Stimulated activated CD4-positive, alpha-beta T cell treated with anti-CD3 and anti-CD28 coated beads, Interleukin-1b, Interleukin-23, amount 100 ng/mL, for 48 hours (primary cell): ENCODE data around the gene PLA2G6.
"Not testable (repeated sequence)": the region's sequence is repeated elsewhere in the genome, so short reads cannot be mapped to it uniquely, and the experiment has no call there.

ENCODE experiments used
- DNase-seq: peaks from one replicate; pipeline ENCODE4 v3.0.0-alpha.2; 2020

Gene PLA2G6

DNA sequence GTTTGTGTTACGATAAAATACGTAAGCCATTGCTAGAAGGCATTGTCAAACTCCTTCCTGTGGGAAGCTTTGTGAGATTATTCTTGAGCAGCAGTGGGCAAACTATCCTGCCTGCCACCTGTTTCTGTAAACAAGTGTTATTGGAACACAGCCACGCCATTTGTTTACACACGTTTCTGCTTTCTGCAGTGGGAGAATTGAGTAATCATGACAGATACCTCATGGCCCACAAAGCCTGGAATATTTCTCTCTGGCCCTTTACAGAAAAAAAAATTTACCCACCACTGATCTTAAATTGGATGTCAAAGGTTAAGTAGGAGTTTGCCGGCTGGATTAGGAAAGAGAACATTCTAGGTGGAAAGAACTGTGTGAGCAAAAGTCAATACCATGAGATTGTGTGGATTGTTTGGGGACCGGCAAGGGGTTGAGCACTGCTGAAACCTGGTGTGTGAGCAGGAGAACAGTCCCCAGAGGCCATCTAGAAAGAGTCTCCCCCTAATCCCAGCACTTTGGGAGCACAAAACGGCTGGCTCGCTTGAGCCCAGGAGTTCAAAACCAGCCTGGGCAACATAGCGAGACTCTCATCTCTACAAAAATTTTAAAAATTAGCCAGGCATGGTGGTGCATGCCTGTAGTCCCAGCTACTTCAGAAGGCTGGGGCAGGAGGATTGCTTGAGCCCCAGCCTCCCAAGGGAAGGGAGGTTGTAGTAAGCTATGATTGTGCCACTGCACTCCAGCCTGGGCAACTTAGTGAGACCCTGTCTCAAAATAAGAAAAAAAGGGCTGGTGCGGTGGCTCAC, 6.0 kb upstream of the PLA2G6 start:
- no peak for DNase-seq

DNA sequence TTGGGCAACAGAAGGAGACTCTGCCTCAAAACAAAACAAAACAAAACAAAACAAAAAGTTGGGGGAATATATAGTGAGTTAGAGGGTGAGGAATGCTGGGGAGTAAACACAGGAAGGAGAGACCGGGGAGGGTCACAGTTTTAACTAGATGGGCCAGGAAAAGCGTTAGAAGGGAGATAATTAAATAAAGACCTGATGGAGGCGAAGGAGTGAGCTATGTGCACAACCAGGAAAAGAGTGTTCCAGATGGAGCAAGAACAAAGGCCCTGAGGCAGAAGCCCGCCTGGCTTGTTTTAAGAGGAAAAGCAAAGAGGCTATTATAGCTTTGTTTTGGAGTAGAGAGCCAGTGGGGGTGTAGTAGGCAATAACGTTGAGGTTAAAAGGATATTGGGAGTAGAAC, 4.8 kb upstream of the PLA2G6 start:
- no peak for DNase-seq

GRCh38 chr22:38184788-38185187, 3.2 kb upstream of the PLA2G6 start:
- no peak for DNase-seq

GRCh38 chr22:38180841-38181452, 683 bp downstream of the PLA2G6 start:
- no peak for DNase-seq

DNA sequence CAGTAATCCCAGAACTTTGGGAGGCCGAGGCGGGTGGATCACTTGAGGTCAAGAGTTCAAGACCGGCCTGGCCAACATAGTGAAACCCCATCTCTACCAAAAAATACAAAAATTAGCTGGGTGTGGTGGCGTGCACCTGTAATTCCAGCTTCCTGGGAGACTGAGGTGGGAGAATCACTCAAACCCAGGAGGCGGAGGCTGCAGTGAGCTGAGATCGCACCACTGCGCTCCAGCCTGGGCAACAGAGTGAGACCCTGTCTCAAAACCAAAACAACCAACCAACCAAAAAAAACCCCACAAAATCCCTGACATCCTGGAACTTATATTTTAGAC, 3.1 kb downstream of the PLA2G6 start:
- DNase-seq, result not testable (repeated sequence)

DNA sequence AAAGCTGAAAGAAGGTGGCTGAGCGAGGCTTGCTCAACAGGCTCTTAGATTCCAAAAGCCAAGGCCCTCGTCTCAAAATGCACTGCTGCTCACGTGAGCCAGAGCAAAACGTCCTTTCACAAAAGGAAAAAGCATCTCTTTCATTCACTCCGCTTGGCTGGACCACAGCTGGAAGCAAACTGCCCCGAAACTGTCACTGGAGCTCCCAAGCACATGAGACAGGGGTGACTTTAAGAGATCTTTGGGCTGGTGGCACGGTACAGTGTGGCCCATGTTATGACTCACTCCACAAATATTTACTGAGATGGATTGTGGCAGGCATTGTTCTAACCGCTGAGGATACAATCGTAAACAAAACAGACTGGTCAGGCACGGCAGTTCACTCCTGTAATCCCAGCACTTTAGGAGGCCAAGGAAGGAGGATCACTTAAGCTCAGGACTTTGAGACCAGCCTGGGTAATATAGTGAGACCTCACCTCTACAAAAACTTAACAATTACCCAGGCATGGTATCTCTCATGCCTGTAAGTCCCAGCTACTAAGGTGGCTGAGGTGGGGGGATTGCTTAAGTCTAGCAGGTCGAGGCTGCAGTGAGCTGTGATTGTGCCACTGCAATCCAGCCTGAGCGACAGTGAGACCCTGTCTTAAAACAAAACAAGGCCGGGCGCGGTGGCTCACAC, 3.6 kb downstream of the PLA2G6 start:
- no peak for DNase-seq

DNA sequence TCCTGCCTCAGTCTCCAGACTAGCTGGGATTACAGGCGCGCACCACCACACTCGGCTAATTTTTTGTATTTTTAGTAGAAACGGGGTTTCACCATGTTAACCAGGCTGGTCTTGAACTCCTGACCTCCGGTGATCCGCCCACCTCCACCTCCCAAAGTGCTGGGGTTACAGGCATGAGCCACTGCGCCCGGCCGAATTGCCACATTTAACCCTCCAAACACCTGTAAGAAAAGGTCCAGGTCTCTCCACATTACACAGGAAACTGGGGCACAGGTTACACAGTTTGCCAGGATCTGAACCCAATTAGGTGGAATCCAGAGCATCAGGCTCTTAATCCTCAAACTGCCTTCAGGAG, 4.1 kb downstream of the PLA2G6 start:
- DNase-seq, result not testable (repeated sequence)

DNA sequence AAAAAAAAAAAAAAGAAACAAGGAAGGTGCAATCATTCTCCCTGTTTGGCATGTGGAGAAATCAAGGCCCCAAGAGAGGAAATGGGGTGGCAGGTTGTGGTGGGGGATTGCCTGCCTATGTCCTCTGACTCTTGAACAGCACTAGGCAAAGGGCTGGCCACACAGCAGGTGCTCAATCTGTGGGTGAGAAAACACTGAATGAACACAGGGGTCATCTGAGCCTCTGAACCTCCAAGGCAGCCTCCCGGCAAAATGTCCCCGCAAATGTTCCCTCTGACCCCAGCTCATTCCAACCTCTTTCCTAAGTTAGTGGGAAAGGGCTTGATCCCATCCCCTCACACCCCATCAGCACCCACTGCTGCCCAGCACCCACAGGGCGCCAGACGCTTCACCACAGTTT, 4.6 kb downstream of the PLA2G6 start:
- no peak for DNase-seq

GRCh38 chr22:38176170-38176741, 5.4 kb downstream of the PLA2G6 start:
- no peak for DNase-seq

DNA sequence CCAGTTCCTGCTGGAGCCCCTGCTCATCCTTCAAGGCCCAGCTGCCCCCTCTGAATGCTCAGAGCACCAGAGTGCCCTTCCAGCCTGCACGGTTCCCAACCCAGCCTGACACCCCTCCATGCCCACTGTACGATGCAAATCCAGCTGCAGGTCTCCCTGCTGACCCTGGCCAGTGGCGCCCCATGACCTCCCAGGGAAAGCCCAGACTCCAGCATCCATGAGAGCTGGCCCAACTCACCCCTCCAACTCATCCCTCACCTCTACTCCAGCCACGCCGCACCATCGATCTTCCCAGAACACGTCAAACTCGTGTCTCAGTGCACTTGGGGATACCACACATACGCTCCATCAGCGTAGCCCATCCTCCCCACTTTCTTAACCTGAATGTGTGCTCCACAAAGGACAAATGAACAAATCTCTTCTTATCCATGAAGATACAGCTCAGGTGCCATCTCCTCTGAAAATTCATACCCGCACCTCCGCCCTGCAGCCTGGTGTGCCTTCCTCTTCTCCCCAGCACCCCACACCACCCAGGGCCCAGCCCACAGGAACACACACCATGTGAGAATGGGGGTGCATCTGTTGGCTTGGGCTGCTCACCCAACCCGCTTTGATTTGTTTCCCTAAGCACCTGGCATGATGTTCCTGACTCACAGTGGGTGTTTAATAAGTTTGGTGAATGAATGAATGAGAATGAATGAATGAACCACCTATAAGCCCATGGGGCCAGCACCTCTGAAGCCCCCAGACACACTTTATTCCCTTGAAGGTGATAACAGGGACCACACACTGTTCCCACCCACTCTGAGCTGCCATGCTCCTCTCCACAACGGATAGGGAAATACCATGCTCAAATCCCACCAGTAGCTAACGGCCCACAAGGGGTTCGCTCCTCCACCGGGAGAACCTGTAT, 6.2 kb downstream of the PLA2G6 start:
- no peak for DNase-seq

GRCh38 chr22:38174626-38175025, 7.0 kb downstream of the PLA2G6 start:
- DNase-seq, result no peak

DNA sequence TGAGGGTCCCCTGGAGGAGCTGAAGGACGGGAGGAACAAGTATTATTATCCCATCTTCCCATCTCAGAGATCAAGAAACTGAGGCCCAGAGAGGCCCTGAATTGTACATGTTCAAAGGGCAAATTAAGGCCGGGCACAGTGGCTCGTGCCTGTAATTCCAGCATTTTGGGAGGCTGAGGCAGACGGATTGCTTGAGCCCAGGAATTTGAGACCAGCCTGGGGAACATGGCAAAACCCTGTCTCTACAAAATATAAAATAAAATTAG, 8.1 kb downstream of the PLA2G6 start:
- DNase-seq, result no peak

DNA sequence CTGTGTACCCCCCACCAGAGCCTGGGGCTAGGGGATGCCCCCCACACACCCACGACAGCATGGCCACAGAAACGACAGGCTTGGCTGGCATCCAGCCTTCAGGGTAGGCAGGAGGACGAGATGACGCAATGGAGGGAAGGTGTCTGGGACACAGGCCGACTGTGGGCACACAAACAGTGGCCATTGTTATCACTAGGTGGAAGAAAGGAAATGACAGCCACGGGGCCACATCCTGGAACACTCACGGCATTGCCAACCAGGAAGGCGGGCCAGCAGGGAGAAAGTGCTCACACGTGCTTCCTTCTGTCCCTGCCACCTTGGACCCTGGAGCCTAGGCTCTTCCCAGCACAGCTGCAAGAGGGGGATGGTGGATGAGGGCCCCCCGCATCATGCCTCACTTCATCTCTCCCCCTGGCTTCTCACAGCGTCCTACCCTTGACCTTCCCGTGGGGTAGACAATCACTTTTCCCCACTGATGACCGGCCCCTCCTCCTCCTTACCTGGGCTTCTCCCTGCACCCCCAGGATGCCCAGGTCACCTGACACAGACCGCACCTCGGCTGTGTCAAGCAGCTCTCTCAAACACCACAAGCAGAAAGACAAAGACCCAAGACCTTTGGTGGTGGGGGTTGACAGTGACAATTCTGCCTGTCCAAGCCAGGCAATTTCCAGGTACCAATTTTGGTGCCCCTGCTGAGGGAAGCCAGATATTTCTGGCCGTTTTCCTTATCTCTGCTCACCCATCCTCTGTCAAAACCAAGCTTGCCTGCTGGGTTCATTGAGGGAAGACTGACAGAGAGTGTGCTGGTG, 8.6 kb downstream of the PLA2G6 start:
- DNase-seq, result no peak

DNA sequence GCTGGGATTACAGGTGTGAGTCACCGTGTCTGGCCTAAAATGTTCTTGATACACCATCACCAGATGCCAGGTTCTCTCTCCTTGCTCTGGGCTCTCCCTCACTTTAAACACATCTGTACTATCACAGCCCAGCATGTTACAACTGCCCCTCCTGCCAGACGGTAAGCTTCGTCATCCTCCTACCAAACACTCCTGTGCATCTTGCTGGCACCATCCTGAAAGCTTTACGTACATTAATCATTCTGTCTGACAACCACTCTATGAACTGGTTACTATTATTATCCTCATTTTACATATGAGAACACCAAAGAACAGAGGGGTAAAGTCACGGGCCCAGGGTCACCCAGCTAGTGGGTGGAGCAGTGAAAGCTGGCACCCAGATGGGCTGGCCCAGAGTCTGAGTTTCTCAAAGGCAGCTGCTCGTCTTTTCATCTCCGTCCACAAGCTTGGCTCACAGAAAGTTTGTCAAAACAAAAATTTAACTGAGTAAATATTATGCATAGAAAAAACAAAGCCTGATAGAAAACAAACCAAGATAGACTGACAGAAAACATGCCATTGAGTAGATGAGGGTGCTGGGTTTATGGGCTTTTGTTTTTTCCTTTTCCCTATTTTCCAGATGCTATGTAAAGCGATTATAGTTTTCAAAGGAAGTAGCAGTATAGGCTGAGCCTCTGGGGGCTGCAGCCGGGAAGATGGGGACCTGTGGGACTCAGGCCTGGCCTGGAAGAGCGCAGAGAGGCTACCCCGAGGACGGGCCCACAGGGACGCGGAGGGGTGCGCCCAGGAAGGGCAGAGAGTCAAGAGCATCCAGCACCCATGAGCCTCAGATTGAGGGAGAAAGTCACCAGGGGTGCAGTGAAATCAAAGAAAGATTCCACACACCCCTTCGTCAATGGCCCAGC, 9.5 kb downstream of the PLA2G6 start:
- no peak for DNase-seq

- DNase-seq, result no peak
Measured at GRCh38 chr22:38170469-38170868, 11.2 kb downstream of the PLA2G6 start.

DNA sequence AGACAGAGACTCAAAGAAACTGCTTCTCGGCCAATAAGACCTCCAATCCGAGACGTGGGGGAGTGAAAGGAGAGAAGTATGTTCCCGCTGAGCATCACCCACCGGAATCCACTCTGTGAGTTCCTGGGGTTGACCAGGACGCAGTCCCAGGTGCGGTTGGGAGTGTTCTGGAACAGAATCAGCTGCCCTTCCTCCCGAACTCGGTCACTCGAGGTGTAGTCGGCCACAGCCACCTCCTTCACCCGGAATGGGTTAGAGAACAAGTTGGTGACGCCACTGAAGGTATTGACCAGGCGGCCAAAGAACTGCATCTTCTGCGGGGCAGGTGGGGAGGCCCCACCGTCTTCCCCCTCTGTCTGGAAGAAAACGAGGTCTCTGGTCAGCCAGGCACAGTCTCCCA, 12.5 kb downstream of the PLA2G6 start:
- DNase-seq, result no peak

DNA sequence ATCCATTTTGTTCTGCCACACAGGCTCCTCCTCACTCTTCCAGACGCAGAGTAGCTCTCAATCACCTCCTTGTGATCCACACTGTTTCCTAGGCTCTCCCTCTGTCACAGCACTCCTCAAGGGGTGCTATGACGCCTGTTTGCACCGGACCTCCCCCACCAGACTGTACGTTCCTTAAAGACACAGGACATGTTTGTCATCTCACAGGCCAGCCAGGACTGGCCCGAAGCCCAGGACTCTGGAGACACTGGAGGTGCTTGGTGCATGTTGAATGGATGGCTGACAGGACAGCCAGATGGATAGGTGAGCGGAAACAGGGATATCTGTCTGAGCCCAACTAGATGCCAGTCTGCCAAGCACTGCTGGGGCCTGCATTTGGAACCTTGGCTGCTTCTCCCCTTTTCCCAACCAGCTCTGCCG, 13.6 kb downstream of the PLA2G6 start:
- DNase-seq, result no peak

- DNase-seq, result no peak
Measured at GRCh38 chr22:38165922-38166593, 15.6 kb downstream of the PLA2G6 start.

DNA sequence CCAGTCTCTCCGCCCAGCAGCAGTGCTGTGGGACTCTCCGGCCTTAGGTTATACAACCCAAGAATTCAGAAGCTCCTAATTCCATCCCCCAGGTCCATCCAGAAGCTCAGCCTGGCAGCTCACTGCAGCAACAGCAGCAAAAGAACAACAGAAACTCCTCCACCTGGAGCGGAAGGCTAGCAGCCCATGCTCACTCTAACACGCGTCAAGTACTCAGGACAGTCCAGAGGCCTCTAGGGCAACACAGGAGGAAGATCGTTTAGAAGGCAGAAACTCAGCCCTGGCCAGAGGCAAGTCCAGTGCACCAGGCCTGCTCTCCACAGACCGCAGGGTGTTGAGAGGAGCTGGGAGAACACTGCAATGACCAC, 17.1 kb downstream of the PLA2G6 start:
- no peak for DNase-seq

DNA sequence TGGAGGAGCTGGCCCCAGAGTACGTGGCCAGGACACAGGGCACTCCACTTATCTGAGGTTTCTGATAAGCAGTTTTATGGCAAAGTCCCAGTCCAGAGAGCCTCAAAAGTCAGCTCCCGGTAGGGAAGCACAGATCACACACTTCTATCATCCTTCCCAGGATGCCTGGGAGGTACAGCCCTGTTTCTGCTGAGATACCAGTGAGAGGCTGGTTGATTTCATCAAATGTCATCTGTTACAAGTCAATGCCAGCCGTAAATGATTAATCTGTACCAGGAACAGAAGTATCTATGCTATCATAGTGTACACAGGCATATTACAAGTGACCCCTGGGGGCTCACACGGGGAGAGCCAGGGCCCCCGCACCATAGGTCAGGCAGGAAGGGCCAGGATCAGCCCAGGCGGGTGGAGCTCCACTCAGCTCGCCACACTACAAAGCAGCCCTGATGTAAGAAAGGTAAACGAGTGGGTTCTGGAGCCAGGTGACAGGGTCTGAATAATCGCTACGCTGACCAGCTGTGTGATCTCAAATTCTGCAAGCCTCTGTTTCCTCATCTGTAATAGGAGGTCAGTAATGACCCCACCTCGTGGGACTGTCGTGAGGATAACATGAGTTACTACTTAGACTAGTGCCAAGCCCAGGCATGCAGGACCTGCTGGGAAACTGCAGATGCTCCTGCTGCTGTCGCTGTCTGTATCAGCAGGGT, 17.6 kb downstream of the PLA2G6 start:
- no peak for DNase-seq
